HG03139 (cell line): Measurements from ENCODE around the gene SEC14L2.
"Not testable (repeated sequence)": the region's sequence is repeated elsewhere in the genome, so short reads cannot be mapped to it uniquely, and the experiment has no call there.

ENCODE experiments used
- ATAC-seq: cut with Tn5 transposase; IDR thresholded peaks from one replicate; pipeline ENCODE4 v1.9.1; 2021; ENCODE audit not compliant: unreplicated experiment

SEC14L2 gene

DNA sequence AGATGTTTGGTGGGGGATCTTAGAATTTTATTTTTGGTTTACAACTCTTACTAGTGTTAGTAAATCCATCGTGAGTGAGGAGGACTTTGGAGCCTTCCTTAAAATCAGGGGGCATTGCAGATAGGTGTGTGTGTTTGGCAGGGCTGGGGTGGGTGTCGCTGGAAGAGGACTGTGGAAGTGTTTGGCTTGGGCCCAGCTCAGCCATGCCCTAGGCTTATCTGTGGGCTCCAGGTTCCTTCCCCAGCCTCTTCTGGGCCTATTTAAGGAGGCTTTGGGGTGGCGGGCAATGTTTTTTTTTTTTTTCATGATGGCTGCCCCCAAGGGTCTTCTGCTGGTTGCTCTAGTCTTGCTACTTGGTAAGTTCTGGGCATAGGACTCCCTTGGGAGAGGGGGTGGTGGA is 50.8 kb downstream of the SEC14L2 start:
- no peak for ATAC-seq

DNA sequence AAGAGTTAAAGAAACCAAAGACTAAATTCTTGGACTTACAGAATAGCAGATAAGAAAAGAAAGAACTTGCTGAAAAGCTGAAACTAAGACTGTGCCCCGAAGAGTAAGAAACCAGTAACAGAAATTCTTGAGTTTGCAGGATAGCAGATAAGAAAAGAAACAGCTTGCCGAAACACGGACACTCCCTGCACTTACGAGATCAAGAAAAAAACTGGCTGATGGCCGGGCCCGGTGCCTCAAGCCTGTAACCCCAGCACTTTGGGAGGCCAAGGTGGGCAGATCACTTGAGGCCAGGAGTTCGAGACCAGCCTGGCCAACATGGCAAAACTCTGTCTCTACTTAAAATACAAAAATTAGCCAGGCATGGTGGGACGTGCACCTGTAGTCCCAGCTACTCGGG is 54.7 kb downstream of the SEC14L2 start:
- not testable (repeated sequence) for ATAC-seq

DNA sequence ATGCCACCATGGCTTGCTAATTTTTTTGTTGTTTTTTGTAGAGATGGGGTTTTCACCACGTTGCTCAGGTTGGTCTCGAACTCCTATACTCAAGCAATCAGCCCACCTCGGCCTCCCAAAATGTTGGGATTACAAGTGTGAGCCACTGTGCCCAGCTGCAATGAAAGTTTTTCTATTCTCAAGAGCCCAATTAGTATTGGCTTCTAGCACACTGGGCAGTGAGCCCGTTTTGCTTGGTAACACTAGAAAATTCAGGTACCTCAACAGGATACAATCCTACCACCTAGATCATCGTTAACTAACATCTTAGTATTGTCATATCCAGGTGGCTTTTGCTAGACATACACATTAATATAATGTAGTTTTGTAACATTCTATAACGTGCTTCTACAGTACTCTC is 56.0 kb downstream of the SEC14L2 start:
- ATAC-seq, result no peak

DNA sequence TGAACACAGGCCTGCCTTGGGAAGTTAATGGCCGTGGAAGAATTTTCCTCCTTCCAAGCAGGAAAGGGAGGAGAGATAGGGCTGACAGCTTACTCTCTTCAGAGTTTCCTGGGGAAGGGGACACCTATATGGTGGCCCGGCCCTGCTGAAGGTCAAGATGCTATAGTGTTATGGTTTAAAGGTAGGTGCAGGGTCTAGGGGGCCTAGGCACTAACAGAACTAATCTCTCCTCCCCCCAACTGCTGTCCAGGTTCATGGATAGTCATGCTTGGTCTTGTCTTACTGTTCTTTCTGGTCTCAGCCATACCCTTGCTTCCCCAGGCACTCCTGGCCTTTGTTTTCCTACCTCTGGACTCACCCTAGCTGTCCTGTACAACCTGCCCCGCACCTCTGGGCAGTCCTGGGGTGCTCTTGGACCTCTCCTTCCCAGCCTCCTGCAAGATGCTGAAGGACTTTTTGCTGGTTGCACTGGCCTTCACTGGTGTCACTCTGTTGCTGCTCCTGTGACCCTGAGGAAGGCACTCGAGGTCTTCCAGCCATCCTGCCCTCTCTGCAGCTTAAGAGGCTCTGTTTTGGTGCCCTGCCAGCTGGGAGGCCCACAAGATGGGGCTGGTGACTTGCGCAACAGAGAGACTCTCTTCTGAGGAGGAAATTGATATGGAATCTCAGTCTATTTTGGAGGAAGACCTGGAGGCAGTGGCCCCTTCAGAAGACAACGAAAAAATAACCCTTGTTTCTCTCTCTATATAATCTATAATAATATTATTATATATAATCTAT is 57.1 kb downstream of the SEC14L2 start:
- no peak for ATAC-seq

DNA sequence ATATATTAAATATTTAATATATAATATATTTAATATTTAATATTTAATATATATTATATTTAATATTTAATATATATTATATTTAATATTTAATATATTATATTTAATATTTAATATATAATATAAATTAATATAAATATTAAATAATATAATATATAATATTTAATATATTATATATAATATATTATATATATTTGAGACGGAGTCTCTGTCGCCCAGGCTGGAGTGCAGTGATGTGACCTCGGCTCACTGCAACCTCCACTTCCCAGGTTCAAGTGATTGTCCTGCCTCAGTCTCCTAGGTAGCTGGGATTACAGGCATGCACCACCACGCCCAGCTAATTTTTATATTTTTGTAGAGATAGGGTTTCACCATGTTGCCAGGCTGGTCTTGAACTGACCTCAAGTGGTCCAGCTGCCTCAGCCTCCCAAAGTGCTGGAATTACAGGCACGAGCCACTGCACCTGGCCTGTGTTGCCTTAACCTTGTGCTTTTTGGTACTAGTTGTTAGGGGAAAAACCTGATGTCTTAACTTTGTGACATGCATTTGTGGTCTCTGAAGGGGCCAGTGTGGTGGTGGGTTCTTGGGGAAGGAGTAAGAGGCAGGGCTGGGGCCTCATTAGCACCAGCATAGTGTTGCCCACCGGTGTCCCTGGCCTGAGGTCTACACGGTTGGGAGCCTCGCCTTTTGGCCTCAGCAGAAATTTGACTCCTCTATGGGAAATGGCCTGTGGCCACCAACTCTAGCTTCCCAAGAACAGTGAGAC is 58.4 kb downstream of the SEC14L2 start:
- ATAC-seq, result no peak

DNA sequence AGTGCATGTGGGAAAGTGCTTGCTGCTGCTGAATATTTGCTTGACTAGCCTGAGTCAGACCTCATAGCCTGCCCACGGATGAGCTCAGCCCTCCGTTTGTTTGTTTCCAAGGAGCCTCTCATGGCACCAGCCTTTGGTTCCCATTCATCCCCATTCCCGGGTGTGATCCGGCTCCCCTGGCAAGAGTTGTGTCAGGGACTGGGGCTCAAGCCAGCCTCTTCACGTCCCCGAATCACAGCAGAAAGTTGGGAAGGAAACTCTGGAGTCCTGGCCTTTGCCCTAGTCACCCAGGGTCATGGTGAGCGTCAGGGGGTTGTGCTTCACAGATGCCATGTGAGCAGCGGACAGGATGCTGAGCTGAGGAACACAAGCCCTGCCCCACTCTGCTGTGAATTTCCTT is 61.2 kb downstream of the SEC14L2 start:
- ATAC-seq, result no peak

DNA sequence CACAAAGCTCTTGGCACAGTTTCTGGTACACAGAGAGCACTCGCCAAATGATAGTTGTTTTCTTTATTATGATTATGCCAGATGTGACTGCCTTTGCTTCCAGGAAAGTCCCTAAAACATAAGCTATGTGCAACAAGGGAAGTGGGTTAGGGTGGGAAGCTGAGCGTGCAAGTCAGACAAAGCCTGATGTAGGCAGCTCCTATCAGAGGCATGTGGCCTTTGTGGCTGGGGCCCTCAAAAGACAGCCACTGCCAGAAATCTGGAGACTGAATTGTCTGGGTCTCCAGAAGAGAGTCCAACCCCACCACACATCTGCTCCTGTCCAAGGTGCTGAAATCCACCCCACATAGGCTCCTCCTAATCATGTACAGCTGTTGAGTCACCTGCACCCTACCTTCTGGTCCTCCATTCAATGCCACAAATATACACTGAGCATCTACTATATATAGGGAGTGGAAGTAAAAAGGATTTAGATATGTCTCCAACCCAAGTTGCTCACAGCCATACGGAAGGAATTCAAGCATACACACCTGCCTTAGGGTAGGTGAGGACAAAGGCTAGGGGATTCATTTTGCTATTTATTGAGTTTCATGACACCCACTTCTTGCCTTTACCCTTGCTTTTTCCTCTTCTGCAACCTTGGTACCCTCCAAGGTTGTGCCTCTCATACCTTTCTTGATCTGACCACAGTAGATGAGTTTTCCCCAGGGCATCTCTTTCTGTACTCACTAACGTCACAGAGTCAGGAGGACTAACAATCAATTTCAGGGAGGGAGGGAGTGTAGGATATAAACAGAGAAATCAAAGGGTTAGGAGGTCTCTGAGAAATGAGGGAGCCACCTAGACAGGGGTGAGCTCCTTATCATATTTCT is 62.6 kb downstream of the SEC14L2 start:
- no peak for ATAC-seq

DNA sequence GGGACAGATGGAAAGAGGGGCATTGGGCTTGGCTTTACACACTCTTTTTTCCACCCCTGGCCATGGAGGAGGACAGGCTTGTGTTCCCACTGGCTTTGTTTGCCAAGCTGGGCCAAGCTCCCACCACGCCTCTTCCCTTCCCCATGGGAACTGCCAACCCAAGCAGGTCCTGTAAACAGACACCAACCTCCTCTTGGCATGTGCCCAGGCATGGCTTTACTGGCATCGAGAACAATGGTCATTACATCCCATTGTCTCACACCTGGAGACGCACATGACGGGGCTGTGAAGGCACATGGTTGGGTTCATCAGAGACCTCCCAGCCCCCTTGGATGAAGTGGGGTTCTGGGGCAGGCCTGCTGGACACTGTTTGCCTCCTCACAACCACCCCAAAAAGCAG is 63.3 kb downstream of the SEC14L2 start:
- ATAC-seq, result no peak

DNA sequence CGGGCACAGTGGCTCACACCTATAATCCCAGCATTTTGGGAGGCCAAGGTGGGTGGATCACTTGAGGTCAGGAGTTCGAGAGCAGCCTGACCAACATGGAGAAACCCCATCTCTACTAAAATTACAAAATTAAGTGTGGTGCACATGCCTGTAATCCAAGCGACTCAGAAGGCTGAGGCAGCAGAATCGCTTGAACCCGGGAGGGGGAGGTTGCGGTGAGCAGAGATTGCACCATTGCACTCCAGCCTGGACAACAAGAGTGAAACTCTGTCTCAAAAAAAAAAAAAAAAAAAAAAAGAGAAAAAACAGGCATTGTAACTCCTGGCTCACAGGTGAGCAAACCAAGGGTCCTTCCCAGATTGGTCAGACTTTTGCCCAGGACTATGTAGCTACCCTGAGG is 63.7 kb downstream of the SEC14L2 start:
- not testable (repeated sequence) for ATAC-seq

DNA sequence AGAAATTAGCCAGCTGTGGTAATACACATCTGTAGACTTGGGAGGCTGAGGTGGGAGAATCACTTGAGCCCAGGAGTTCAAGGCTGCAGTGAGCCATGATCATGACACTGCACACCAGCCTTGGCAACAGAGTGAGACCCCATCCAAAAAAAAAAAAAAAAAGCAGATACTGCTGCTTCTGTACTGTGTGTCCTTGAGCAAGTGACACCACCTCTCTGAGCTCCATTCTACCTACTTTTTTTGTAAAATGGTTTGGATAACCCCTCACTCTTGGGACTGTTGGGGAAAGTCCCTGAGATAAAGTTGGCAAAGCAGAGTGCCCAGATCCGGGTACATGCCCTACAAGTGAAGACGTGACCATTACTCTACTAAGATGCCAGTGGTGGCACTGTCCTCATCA is 72.3 kb downstream of the SEC14L2 start:
- no peak for ATAC-seq

DNA sequence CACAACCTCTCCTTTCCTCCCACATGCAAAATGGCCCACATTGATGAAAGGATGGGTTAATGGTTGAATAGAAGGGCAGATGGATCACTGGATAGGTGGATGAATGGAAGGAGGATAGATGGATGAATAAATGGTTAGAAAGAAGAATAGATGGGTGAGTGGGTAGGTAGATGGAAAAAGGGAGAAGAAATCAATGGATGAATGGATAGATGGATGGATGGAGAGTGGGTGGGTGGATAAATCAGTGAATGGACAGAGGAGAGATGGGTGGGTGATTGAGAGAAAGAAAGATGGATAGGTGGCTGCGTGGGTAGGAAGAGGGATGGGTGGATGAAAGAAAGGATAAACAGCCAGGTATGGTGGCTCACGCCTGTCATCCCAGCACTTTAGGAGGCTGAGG is 73.8 kb downstream of the SEC14L2 start:
- ATAC-seq, result no peak

DNA sequence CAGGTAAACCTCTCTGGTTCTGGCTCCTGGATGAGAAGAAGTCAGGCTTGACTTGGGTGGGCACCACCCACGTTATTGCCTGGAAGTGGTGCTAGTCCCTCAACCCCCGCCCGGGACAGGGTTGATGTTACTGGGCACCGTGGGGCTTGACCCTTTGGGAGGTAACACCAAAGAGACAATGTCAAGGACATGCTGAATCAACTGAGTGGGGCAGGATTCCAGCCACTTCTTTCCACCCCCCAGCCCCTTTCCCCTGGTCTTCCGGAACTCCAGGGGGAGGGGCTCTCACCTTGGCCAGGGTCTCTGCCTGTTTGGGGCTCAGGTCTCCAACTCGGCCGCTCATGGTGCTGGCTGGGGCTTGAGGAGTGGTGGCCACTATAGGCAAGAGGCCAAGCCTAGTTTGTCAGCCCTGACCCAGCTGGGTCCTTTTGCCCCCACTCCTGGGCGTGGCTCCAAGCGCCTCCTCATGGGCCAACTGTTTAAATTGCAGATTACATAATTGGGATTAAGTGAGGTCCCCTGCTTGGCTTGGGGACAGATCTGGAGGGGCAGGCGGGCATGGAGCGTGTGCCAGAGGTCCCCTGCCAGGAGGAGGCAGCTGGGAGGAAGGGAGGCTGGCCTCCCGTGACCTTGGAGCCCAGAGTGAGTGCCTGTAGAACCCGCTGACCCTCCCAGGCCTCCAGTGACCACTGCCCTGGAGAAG is 74.9 kb downstream of the SEC14L2 start, which contains the start of gene SEC14L3:
TSS of gene SEC14L3 (minus strand) at position 402 of the 703 bp plus-strand sequence. CDS start at position 343, 59 bp downstream.
- ATAC-seq, result no peak

DNA sequence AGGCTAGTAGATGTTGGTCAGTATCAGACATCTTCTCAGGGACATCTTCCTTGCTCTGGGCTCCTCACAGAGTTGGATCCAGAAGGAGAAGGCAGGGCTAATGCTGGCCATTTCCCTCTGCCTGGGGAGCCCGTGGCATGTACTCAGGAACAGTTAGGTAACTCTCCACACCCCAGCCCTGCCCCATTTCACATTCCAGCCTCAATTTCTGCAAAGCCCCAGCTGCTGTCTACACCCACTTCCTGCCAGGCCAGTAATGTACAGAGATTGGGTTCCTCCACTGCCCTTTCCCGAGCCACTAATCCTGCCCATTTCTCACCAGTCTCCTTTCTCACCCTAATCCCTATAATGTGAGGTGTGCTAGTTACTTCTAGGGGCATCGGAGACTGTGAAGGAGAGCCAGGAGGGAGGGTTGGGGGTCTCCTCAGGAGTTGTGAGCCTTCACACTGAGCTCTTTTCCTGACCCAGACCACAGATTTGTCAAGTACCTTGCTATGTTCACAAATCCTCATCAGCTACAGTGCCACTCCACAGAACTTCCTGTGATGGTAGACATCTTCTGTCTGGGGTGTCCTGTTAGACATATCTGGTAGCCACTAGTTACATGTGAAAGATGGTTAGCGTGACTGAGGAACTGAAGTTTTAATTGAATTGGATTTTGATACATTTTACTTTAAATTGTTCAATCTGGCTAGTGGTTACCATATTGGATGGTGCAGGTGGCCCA is 76.3 kb downstream of the SEC14L2 start:
- ATAC-seq, result no peak

DNA sequence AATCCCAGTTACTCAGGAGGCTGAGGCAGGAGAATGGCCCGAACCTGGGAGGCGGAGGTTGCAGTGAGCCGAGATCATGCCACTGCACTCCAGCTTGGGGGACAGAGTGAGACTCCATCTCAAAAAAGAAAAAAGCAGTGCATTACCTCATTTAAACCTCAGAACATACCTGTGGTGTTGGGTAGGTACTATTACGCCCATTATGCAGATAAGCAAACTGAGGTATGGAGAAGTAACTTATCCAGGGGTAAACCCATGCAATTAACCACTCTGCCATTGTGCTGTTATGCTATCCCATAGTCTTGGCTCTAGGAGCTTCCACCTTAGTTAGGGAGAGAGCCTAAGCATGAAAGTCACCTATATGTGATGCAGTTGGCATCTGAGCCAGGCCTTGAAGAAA is 77.3 kb downstream of the SEC14L2 start:
- ATAC-seq, result no peak
